ENCODE data around the gene KNG1.

The KNG1 gene

DNA sequence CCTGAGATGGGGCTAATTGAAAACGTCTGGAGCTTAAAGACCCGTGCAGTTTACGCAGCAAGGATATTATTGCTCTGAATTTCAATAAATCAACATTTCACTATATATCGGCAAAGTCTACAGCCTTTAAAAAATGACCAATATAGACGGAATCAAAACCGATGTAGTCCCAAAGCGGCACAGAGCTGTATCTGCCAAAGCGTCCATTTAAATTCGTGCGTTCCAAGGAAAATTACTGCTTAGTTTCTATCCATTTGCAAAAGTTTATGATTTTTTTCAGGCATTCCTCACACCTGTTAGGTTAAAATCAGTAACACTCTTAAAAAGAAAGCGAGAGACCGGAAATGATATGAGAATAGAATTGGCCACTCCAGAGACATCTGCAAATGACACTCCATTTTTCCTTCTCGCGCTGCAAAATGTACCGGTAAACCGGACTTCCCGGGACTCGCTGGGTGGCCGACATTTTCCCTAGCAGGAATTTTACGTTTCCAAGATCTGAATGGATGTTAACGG lies 65.4 kb downstream of the KNG1 start:
- DNase-seq = no peak

DNA sequence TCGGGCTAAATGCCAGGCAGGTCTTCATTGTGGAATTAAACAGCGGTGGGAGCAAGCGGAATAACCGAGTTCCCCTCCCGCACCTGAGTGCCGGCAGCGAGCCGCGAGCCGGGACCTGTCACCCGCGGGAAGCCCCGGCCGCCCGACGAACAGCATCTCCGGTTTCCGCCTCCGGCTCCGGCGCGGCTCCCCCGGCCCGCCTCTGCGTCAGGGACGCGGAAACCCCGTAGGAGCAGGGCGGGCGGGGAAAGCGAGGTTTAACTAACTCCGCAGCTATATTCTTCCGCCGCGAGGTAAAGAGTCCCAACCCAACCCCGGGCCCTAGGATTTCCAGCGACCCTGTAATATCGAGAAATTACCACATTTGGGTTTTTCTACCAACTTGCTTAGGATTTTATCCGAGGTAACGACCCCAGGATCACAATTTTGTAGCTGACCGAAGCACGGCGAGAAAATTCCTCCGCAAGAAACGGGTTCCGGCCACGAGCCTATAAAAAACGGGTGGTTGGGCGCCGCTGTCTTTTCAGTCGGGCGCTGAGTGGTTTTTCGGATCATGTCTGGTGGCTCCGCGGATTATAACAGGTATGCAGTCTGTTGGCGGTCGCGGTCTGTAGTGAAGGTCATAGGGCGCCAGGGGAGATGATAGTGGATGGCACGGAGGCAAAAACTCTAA lies 66.0 kb downstream of the KNG1 start, which contains the start of gene EIF4A2:
EIF4A2 (plus strand) TSS at position 520 of the 673 bp plus-strand sequence; CDS start at position 554, 34 bp downstream.
- DNase-seq = peak; percentile 76 to 85 (median 80)

DNA sequence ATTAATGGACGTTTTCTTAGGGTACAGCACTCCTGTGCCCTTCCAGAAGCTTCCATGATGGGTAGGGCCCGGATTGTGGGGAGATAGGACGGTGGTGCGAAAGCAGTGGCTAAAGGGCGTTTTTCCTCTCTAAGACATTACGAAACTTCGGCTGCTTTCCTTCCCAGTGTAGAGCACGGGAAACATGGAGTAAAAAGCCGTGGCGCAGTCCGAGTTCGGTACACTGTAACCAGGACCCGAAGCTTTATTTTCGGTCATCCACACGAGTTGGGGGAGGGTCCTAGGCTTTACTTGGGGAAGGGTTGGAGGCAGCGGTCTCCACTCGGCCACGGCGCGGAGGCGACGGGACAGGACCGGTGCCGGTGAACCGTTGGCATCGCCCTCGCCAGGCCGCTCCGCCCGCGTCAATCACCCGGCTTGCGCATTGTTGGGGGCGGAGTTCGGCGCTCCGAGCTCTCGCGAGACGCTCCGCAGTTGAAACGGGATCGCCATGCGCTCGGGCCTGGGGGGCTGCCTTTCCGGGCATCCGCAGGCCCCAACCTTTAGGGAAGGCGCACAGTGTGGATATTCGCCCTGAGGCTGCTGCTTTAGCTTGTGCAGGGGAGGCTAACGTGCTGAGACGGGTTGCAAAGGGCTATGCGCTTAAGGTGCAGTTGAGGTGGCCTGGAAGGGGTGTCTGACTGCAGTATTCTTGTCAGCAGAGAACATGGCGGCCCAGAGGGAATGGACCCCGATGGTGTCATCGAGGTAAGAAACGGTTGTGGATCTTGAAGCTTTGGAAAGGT lies 66.8 kb downstream of the KNG1 start:
- DNase-seq = peak; percentile 54 to 76 (median 63)

DNA sequence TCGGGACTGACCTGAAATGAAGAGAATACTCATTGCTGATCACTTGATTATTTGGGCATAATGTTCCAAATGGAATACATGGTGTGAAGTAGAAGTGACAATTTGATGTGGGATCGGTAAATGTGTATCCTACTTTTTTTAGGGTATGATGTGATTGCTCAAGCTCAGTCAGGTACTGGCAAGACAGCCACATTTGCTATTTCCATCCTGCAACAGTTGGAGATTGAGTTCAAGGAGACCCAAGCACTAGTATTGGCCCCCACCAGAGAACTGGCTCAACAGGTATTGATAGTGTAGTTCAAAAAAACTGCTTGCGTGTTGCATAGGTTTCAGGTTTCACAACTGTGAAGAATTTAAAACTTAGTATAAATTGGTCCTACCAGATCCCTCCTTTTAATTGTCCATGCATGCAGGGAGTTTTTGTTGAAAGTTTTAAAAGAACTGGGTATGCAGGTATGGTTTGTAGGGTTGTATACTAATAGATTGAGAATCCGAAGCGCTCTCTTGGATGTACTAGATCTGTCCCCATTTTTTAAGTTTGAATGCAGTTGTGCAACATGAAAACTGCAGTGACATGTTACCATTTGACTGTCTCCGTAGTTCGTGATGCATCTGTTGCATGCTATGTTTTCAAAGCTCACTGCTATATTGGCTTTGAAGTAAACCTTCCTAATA lies 67.8 kb downstream of the KNG1 start:
- DNase-seq = no peak

DNA sequence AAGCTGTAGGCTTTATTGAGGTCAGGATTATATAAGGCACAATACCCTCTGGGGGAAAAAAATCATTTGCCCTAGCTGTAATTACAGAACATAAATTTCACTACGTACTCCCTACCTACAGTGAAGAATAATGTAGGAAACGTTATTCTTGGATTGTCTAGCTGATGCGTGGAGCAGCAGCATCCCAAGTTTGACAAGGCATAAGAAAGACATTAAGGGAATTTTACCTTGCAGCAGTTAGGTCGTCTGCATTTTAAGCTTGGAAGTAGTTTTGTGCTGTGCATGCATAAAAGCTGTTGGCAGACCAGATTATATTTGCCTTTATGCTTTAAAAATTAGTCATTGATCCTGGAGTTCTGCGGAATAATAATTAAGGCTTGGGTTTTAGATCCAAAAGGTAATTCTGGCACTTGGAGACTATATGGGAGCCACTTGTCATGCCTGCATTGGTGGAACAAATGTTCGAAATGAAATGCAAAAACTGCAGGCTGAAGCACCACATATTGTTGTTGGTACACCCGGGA lies 68.4 kb downstream of the KNG1 start:
- no peak for DNase-seq

DNA sequence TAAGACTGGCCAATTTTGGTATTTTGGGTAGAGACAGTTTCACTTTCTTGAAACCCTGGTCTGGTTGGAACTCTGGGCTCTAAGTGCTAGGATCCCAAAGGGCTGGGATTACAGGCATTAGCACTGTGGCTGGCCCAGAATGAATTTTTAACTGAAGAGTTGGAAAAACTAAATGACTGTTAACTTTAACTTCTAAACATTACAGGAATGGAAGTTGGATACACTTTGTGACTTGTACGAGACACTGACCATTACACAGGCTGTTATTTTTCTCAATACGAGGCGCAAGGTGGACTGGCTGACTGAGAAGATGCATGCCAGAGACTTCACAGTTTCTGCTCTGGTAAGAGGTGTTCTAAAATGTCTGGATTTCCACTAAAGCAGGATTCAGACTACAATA lies 69.8 kb downstream of the KNG1 start:
- DNase-seq = no peak

DNA sequence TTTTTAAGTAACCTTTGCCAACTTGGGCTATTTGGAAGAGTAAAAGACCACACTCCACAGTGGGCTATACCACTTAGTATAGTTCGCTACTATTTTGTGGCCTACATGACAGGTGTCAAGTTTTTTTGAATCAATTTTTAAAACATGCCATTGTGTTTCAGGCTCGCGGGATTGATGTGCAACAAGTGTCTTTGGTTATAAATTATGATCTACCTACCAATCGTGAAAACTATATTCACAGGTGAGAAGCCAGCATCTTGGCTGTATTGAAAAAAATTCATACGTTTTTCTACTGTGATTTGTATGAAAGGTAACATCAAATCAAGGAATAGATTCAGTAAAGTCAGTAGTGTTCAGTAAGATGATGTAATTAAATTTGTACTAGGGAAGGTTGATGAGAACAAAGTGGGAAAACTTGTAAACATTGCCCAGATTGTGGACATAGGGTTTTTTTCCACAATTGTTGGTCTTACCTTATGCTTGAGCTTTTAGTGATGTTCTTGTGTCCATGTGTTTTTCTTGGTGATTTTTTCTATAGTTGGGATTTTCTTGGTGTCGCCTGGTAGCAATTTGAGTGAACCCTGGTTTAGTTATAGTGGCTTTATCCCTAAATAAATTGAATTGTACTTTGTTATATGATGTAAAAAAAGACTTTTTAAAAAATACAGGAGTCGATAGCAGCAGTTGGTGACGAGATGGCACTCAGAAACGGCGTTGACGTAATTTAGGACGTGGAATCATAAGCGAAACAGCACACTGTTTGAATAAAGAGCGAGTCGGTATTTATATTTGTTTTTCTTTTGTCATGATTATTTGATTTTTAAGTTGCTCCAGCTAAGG lies 70.7 kb downstream of the KNG1 start:
- DNase-seq = no peak

DNA sequence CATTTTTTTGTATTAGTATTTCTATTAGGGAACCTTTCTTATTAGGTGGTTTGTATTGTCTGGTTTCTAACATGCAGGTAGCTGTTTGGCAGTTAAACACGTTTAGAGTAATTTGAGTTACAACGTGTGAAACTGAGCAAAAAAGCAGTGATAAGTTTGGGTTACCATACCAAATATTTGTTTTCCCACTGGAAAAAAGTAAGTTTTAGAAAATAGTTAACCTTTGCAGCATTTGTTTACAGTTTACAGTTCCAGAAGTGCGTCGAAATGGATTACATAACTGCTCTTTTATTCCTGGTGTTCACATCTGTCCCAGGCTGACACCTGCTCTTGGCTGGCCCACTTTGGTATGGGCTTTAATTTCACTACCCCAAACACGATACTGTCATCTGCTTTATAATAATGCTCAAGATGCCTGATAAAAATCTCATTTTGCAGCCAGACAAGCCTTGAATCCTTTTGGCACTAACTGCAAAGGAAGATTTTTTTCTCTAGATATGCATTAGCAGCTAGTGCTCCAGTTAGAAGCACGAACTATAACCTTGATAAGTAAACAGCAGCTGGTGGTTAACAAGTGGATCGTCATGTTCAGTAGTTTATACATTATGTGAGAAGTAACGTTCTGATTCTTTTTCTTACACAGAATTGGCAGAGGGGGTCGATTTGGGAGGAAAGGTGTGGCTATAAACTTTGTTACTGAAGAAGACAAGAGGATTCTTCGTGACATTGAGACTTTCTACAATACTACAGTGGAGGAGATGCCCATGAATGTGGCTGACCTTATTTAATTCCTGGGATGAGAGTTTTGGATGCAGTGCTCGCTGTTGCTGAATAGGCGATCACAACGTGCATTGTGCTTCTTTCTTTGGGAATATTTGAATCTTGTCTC lies 71.6 kb downstream of the KNG1 start:
- DNase-seq = no peak

DNA sequence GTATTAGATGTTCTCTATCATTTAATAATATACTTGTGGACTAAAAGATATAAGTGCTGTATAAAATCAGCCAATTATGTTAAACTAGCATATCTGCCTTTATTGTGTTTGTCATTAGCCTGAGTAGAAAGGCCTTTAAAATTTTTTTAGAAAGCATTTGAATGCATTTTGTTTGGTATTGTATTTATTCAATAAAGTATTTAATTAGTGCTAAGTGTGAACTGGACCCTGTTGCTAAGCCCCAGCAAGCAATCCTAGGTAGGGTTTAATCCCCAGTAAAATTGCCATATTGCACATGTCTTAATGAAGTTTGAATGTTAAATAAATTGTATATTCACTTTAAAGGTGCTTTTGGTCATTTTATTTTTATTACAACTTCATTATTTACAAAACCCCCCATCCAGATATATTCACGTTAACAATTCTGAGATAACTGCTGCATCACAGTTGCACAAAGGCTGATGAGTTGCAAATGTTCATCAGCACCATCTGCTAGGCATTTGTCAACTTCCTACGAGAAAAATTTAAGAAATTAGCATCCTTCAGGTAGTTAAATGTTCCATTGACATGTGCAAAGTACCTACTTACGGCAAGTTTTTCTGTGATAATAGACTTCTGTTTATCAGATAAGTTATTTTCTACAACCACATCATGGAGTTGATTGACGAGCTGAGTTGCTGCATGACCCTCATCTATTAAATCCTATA lies 72.5 kb downstream of the KNG1 start:
- DNase-seq = no peak

DNA sequence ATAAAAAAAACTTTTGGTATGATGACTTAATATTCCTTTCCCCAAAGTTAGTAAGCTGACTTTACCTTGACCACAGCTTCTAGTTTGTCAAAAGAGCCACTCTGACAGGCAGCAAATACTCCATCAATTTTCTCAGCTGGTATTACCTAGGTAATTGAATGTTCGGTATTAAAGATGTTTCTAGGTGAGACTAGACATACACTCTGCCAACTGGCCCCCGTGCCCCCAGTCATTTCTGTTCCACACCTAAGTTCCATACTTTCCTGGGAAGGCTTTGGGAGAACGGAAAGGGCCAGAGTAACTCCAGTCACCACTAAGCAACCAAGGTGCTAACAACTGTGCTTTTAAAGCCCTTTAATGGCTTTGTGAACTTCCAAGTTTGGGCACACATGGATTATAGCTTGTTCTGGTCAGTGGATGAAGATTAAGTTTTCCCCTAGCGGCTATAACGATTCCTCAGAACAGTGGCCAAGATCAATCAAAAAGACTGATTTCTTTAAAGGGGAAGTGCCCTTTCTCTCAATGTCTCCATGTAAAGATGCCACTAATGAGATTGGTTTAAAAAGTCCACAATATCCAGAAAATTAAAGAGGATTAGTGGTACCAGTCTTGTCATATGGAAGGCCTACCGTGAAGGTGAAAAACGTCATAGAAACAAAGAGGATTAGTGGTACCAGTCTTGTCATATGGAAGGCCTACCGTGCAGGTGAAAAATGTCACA lies 73.3 kb downstream of the KNG1 start:
- no peak for DNase-seq

All from activated CD4-positive, CD25-positive, alpha-beta regulatory T cell (primary cell).